A549 treated with dexamethasone at 1 μM for 4 hours (cell line): ENCODE data around the gene EXOG. TPM values are rescaled to one million over a fixed set of nuclear protein-coding genes. Genes with fewer than 3 reads are reported as not detected.

Source experiments
- total RNA-seq: library from RNA; stranded (reverse); fragments of 200-300 nt; extraction: Qiagen RNA extraction; gene quantifications from 5 replicates; pipeline ENCODE4 v1.2.3, GENCODE V29; 2022

Gene EXOG
- 8.6 to 19.3 TPM (median 10.4 TPM) in 5 replicates for total RNA-seq

GRCh38 chr3:38496131-38496910 lies at the start of gene EXOG:
TSS of gene EXOG (plus strand) at chr3:38496340. CDS start at chr3:38496368, 28 bp downstream.

DNA sequence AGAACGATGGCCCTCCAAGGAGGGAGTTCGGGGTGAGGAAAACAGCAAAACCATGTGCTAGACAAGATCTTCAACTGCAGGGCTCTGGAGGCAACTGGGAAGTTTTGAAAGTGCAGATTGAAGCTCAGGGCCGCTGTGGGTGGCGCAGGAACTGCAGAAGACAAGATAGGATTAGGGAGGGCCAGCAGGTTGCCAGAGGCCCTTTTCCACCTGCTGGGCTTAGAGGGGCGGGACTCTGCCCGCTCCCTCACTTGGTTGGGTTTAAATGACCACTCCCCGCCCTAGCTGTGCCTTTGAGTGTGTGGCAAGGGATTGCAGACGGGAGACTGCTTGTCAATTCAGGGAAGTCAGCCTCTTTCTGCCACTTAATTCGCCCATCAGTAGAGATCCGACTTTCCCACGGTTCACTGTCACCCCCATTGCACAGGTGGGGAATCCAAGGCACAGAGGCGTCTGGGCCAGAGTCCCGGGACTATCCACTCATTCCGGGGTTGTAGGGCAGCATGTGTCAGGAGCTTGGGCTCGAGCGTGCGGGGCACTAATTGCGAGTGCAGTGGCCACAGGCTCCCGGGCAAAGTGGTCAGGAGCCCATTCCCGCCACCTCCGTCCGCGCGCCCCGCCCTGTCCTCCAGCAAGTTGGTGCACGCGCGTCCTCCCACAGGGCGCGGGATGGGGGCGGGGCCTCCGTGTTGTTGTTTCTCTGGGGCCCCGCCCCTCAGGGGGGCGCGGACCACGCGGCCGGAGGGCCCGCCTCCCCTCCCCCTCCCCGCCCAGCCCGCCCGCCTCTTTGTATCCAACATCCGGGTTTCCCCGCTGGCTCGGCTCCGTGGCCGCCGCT lies 42.8 kb upstream of the EXOG start, which contains the start of gene ACVR2B:
Gene ACVR2B, plus strand, starts transcription at position 816 of the 838 bp plus-strand sequence. CDS start 433 bp downstream, outside the sequence.

Other genes starting within 250 kb of the EXOG start
- 0.07 to 0.09 TPM (median 0.08 TPM) in 4 of 5 replicates, not detected in the other for gene SLC22A13, start 230.5 kb upstream of the EXOG start, total RNA-seq
- 0.04 to 0.14 TPM (median 0.08 TPM) in 4 of 5 replicates, not detected in the other for gene SLC22A14, start 214.0 kb upstream of the EXOG start, total RNA-seq
- gene XYLB, start 149.6 kb upstream of the EXOG start, total RNA-seq: 2.8 to 5.1 TPM (median 4.3 TPM) in 5 replicates
- 1.4 to 3.4 TPM (median 2.8 TPM) in 5 replicates for gene ACVR2B, start 42.5 kb upstream of the EXOG start, total RNA-seq
- 0.40 to 0.86 TPM (median 0.62 TPM) in 5 replicates for gene SCN5A, start 153.3 kb downstream of the EXOG start, total RNA-seq